DOHH2 (cell line): ENCODE results near the gene CEMIP.

Experiments
- H3F3A ChIP-seq: fragments of 200-600 bp; sonication (generic), shearing (Covaris generic); 2 replicates; pipeline ENCODE4 v1.6.0; 2016; ENCODE audit warnings: antibody characterized with exemption, mild to moderate bottlenecking; ENCODE audit not compliant: control insufficient read depth, insufficient read depth
- H3K27ac ChIP-seq: fragments of 200-600 bp; sonication (generic); 2 replicates; pipeline ENCODE4 v1.5.1; 2014; ENCODE audit warnings: low read depth, mild to moderate bottlenecking, low read length, moderate library complexity
- H3K27me3 ChIP-seq: fragments of 200-600 bp; sonication (generic); 2 replicates; pipeline ENCODE4 v1.6.1; 2014; ENCODE audit warnings: mild to moderate bottlenecking, low read length, mixed read lengths; ENCODE audit not compliant: control insufficient read depth
- H3K36me3 ChIP-seq: fragments of 200-600 bp; sonication (generic); 2 replicates; pipeline ENCODE4 v1.6.1; 2014; ENCODE audit warnings: mild to moderate bottlenecking, low read length, moderate library complexity, mixed read lengths; ENCODE audit not compliant: control insufficient read depth
- H3K4me1 ChIP-seq: fragments of 200-600 bp; sonication (generic); 2 replicates; pipeline ENCODE4 v1.6.1; 2014; ENCODE audit warnings: mild to moderate bottlenecking, low read length, mixed read lengths; ENCODE audit not compliant: control insufficient read depth
- H3K4me2 ChIP-seq: fragments of 200-600 bp; sonication (generic); 2 replicates; pipeline ENCODE4 v1.6.0; 2014; ENCODE audit warnings: mild to moderate bottlenecking, low read length, moderate library complexity
- H3K4me3 ChIP-seq: fragments of 200-600 bp; sonication (generic); 2 replicates; pipeline ENCODE4 v1.5.1; 2014; ENCODE audit warnings: mild to moderate bottlenecking, low read length, mixed read lengths
- H3K79me2 ChIP-seq: fragments of 200-600 bp; sonication (generic); 2 replicates; pipeline ENCODE4 v1.6.1; 2014; ENCODE audit warnings: mild to moderate bottlenecking, low read length, mixed read lengths; ENCODE audit not compliant: control insufficient read depth
- H3K9me2 ChIP-seq: fragments of 200-600 bp; sonication (generic); replicated peaks from 2 replicates; pipeline ENCODE4 v1.6.1; 2014; ENCODE audit warnings: mild to moderate bottlenecking, low read length, mixed read lengths; ENCODE audit not compliant: control insufficient read depth
- H3K9me3 ChIP-seq: fragments of 200-600 bp; sonication (generic); 2 replicates; pipeline ENCODE4 v1.6.1; 2014; ENCODE audit warnings: antibody characterized with exemption, low read length, mixed read lengths; ENCODE audit not compliant: control insufficient read depth, insufficient read depth
- H4K20me1 ChIP-seq: fragments of 200-600 bp; sonication (generic); 2 replicates; pipeline ENCODE4 v1.6.0; 2014; ENCODE audit warnings: low read depth, mild to moderate bottlenecking, antibody characterized with exemption, low read length, moderate library complexity; ENCODE audit not compliant: control insufficient read depth, insufficient read depth
- EZH2phosphoT487 ChIP-seq: fragments of 200-600 bp; sonication (generic); IDR thresholded peaks from 2 replicates; pipeline ENCODE4 v1.6.1; 2017; ENCODE audit warnings: borderline replicate concordance, mild to moderate bottlenecking, antibody characterized with exemption, low read length, moderate library complexity, mixed read lengths
- TF ChIP-seq, protein P1 (sequence below): fragments of 200-600 bp; sonication (generic); IDR thresholded peaks from one replicate; pipeline ENCODE4 v1.5.1; 2014; ENCODE audit warnings: antibody characterized with exemption, mild to moderate bottlenecking, low read depth, low read length; ENCODE audit not compliant: poor library complexity, severe bottlenecking

Gene CEMIP

DNA sequence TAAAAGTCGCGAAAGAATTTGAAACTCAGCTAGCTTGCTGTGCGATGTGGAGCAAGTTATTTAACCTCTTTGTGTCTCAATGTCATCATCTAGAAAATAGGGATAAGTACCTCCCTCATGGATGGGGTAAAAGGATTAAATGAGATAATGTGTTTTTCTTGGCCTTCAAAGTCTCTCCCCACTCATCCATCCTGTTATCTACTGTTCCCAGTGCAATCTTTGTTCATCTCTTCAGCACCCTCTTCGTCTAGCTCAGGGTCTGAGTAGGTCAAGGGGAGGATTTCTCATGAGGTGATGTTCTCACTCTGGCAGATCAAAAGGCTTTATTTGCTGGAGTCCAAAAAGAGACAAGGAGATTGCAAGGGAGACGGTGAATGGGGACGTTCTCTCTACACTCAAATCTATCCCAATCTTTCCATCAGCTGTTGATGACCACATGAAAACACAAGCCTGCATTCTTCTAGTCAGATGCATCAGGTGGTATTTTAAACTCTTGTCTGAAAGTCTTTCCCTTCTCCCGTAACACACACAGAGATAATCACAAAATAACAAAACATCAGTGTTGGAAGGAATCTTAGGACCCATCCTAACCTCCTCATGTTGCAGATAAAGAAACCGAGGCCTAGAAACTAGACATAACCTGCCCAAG is 209.1 kb downstream of the CEMIP start:
- Histone ChIP-seq H3K4me2 (peak overlapping the region; percentile 90), H3K79me2 (peaks cover 61% of the 10 kb centered on the region), H3K27ac (no peak overlapping the region)

DNA sequence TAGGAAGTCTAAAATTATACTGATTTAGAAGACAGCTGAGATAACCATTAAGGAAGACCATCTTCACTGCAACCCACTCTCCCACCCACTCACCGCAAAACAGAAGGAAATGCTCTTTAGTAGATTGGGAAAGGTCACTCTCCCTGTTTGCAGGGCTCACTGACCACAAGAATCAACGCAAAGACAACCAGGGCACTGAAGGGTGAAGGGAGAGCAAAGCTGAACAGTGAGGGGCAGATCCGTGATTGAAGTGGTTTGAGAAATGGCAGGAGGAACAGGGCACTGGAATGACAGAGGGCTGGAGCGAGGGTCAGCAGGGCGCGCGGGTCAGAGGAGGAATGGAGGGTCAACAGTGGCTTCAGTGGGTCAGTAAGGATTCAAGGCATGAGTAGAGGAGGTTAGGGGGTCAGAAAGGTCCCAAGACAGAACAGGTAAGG is 209.9 kb downstream of the CEMIP start:
- Histone ChIP-seq H3K27ac (peak overlapping the region; percentile 47), H3F3A (no peaks in the 10 kb centered on the region), H4K20me1 (peaks cover 4% of the 10 kb centered on the region; the same call in 1 of the 2 replicates), H3K36me3 (peaks cover 25% of the 10 kb centered on the region), H3K4me2 (peak overlapping the region; percentile 90), H3K9me2 (no peaks in the 10 kb centered on the region), H3K9me3 (no peaks in the 10 kb centered on the region), H3K4me3 (peak overlapping the region; percentile 82), H3K27me3 (no peaks in the 10 kb centered on the region), H3K4me1 (peaks cover 44% of the 10 kb centered on the region), H3K79me2 (peaks cover 55% of the 10 kb centered on the region)
- TF ChIP-seq, protein P1, sequence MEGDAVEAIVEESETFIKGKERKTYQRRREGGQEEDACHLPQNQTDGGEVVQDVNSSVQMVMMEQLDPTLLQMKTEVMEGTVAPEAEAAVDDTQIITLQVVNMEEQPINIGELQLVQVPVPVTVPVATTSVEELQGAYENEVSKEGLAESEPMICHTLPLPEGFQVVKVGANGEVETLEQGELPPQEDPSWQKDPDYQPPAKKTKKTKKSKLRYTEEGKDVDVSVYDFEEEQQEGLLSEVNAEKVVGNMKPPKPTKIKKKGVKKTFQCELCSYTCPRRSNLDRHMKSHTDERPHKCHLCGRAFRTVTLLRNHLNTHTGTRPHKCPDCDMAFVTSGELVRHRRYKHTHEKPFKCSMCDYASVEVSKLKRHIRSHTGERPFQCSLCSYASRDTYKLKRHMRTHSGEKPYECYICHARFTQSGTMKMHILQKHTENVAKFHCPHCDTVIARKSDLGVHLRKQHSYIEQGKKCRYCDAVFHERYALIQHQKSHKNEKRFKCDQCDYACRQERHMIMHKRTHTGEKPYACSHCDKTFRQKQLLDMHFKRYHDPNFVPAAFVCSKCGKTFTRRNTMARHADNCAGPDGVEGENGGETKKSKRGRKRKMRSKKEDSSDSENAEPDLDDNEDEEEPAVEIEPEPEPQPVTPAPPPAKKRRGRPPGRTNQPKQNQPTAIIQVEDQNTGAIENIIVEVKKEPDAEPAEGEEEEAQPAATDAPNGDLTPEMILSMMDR = no peak
- TF ChIP-seq EZH2phosphoT487 = no peak

More for the DNA sequence above, 209.1 kb downstream of the CEMIP start:
- Histone ChIP-seq H3K27me3 (no peaks in the 10 kb centered on the region), H3K36me3 (peaks cover 26% of the 10 kb centered on the region), H3K9me2 (no peaks in the 10 kb centered on the region), H3F3A (no peaks in the 10 kb centered on the region), H3K4me3 (peak overlapping the region; percentile 82), H4K20me1 (peaks cover 4% of the 10 kb centered on the region; the same call in 1 of the 2 replicates), H3K9me3 (no peaks in the 10 kb centered on the region), H3K4me1 (peaks cover 44% of the 10 kb centered on the region)
- TF ChIP-seq, protein P1 = no peak
- TF ChIP-seq EZH2phosphoT487 = no peak

DNA sequence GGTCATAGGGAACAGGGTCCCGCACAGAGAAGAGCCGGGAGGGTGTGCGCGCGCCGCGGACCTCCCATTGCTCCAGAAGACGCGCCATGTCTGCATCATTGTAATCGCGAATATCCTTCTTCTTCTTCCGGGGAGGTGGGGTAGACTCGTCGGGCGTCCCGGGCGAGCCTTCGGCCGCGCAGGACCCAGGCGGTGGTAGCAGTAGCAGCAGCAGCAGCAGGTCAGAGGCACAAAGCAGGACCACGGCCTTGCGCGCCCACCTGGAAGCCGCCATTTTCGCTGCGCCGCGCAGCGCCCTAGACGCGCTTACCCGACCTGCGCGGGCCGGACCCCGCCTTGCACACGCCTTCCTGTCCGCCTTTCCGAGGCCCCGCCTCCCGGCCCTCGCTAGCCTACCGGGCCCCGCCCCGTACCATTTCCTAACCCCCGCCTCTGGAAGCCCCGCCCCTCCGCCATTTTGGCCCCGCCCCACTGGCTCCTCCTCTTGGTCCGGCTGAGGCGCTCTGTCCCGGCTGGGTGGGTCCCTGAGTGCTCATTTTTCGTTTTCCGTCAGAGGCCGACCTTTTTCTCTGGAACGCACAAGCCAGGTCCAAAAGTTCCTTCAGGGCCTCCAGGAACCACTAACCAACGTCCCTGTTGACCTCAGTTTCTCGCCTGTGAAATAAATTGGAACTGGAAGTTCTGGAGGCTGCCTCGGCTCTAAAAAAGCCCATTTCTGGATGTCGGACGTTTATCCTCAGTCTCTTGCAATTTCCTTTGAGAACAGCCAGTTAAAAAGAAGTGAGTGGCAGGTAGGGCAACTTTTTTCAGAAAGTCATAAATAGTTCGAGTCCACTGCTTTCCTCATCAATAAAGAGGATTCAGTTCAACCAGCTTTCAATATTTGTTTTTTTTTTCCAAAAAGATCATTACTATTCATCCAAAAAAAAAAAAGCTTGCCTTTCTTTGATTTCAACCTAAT is 210.6 kb downstream of the CEMIP start, which contains the start of gene MESD:
Gene MESD (minus strand): TSS at position 302 of the 961 bp plus-strand sequence. CDS start 28 bp downstream, at position 274.
- H3K9me2 ChIP-seq = no peaks in the 10 kb centered on the region
- H4K20me1 ChIP-seq = peaks cover 4% of the 10 kb centered on the region; the same call in 1 of the 2 replicates
- H3K27ac ChIP-seq = peak within 1 kb of the TSS; percentile 47
- H3F3A ChIP-seq = no peaks in the 10 kb centered on the region
- H3K79me2 ChIP-seq = peaks cover 48% of the 10 kb centered on the region
- no peaks in the 10 kb centered on the region for H3K9me3 ChIP-seq
- peak within 1 kb of the TSS; percentile 90 for H3K4me2 ChIP-seq
- H3K36me3 ChIP-seq = peaks cover 25% of the 10 kb centered on the region
- H3K4me1 ChIP-seq = peaks cover 44% of the 10 kb centered on the region
- TF ChIP-seq, protein P1 = no peak
- no peak for TF ChIP-seq EZH2phosphoT487
- no peaks in the 10 kb centered on the region for H3K27me3 ChIP-seq
- H3K4me3 ChIP-seq = peak within 1 kb of the TSS; percentile 82
